Mammary epithelial cell (primary cell): ENCODE results near the gene SLC66A1.

ENCODE experiments used
- EZH2 ChIP-seq: IDR thresholded peaks from 2 replicates; pipeline ENCODE4 v1.6.1; 2012; ENCODE audit warnings: low read length, inconsistent platforms, borderline replicate concordance
- TF ChIP-seq, protein P1 (sequence below), 2 donors: IDR thresholded peaks in 1 of 2; conservative IDR thresholded peaks in 1 of 2; 2 replicates each; pipeline ENCODE4 v1.5.1; 2011 to 2012; ENCODE audit warnings: inconsistent platforms in 2 of 2, low read length in 2 of 2, mild to moderate bottlenecking in 2 of 2, control low read depth in 1 of 2, low read depth in 1 of 2; ENCODE audit not compliant: insufficient read depth in 1 of 2; ENCODE audit errors: extremely low read depth in 1 of 2

- TF ChIP-seq, protein P1, sequence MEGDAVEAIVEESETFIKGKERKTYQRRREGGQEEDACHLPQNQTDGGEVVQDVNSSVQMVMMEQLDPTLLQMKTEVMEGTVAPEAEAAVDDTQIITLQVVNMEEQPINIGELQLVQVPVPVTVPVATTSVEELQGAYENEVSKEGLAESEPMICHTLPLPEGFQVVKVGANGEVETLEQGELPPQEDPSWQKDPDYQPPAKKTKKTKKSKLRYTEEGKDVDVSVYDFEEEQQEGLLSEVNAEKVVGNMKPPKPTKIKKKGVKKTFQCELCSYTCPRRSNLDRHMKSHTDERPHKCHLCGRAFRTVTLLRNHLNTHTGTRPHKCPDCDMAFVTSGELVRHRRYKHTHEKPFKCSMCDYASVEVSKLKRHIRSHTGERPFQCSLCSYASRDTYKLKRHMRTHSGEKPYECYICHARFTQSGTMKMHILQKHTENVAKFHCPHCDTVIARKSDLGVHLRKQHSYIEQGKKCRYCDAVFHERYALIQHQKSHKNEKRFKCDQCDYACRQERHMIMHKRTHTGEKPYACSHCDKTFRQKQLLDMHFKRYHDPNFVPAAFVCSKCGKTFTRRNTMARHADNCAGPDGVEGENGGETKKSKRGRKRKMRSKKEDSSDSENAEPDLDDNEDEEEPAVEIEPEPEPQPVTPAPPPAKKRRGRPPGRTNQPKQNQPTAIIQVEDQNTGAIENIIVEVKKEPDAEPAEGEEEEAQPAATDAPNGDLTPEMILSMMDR (conservative IDR thresholded peaks at IDR 0.05 in 1 of 2, IDR thresholded peaks at IDR 0.05 in 1 of 2; ENCODE audit: extremely low read depth in 1 of 2, insufficient read depth in 1 of 2, low read depth in 1 of 2, low read length in 2 of 2) = no peak
- TF ChIP-seq EZH2 = no peak
Observed at GRCh38 chr1:19331262-19331878, 19.2 kb downstream of the SLC66A1 start.
